GM15510 (cell line): Measurements from ENCODE around the gene LRWD1.

Source experiments
- POLR2A ChIP-seq: IDR thresholded peaks from 3 replicates; pipeline ENCODE4 v1.6.1; 2011; ENCODE audit warnings: borderline replicate concordance; ENCODE audit not compliant: insufficient read length; ENCODE audit errors: extremely low read depth

Gene LRWD1

GRCh38 chr7:102432442-102433218, 32.2 kb upstream of the LRWD1 start:
- no peak for TF ChIP-seq POLR2A

GRCh38 chr7:102433219-102434038, 31.4 kb upstream of the LRWD1 start, which contains the start of gene ORAI2:
Gene ORAI2 (plus strand): TSS chr7:102433575. CDS start chr7:102438957, 5,382 bp downstream.
- peak; percentile 76 for TF ChIP-seq POLR2A

- no peak for TF ChIP-seq POLR2A
Observed at GRCh38 chr7:102434039-102434486, 30.7 kb upstream of the LRWD1 start.

- no peak for TF ChIP-seq POLR2A
Observed at GRCh38 chr7:102436118-102436517, 28.7 kb upstream of the LRWD1 start.

GRCh38 chr7:102439963-102440795, 24.6 kb upstream of the LRWD1 start:
- TF ChIP-seq POLR2A = no peak

- peak; percentile 38 for TF ChIP-seq POLR2A
Observed at GRCh38 chr7:102444961-102445673, 19.7 kb upstream of the LRWD1 start.

GRCh38 chr7:102445674-102446071, 19.1 kb upstream of the LRWD1 start:
- no peak for TF ChIP-seq POLR2A

GRCh38 chr7:102446387-102447156, 18.2 kb upstream of the LRWD1 start:
- no peak for TF ChIP-seq POLR2A

GRCh38 chr7:102447311-102447710, 17.5 kb upstream of the LRWD1 start:
- no peak for TF ChIP-seq POLR2A

GRCh38 chr7:102449136-102449535, 15.6 kb upstream of the LRWD1 start:
- TF ChIP-seq POLR2A = no peak

- no peak for TF ChIP-seq POLR2A
Observed at GRCh38 chr7:102450242-102450641, 14.5 kb upstream of the LRWD1 start.

- peak; percentile 17 for TF ChIP-seq POLR2A
Observed at GRCh38 chr7:102451371-102452054, 13.3 kb upstream of the LRWD1 start.

GRCh38 chr7:102452451-102452850, 12.3 kb upstream of the LRWD1 start:
- no peak for TF ChIP-seq POLR2A
